A673 (cell line): Measurements from ENCODE around the gene LTA. TPM values are rescaled to one million over a fixed set of nuclear protein-coding genes. Genes with fewer than 3 reads are reported as not detected.

Experiments used
- BruUV-seq: library from RNA; stranded (reverse); fragments of 400-500 nt; replicated peaks from 2 replicates; lab custom pipeline; 2021; lab: Mats Ljungman, UMichigan
- CTCF ChIA-PET: fragments of 300-600 bp; sonication (Branson Sonifier 250); formaldehyde crosslinking; loops from one replicate; lab custom pipeline; 2022; ENCODE audit warnings: antibody characterized with exemption; lab: Charles Lee
- POLR2A ChIA-PET: fragments of 300-600 bp; sonication (Branson Sonifier 250); formaldehyde crosslinking; loops from one replicate; lab custom pipeline; 2022; ENCODE audit warnings: antibody characterized with exemption; ENCODE audit not compliant: low non-redundant PET; lab: Charles Lee
- DNase-seq: peaks from one replicate; pipeline ENCODE4 v3.0.0-alpha.2; 2015; ENCODE audit warnings: low spot score
- H3K27ac ChIP-seq: fragments of 200-600 bp; sonication (generic); 2 replicates; pipeline ENCODE4 v1.5.1; 2016; ENCODE audit warnings: mixed run types, low read depth, mild to moderate bottlenecking, mixed read lengths, antibody characterized with exemption, low read length; ENCODE audit not compliant: poor library complexity, severe bottlenecking
- H3K27me3 ChIP-seq: fragments of 200-600 bp; sonication (generic); replicated peaks from 2 replicates; pipeline ENCODE4 v1.6.1; 2017; ENCODE audit warnings: mixed run types, low read depth, mild to moderate bottlenecking, mixed read lengths, antibody characterized with exemption, low read length; ENCODE audit not compliant: insufficient read depth, poor library complexity
- H3K36me3 ChIP-seq: fragments of 200-600 bp; sonication (generic); 2 replicates; pipeline ENCODE4 v1.6.1; 2016; ENCODE audit warnings: mixed run types, mild to moderate bottlenecking, mixed read lengths, antibody characterized with exemption, low read length; ENCODE audit not compliant: insufficient read depth, poor library complexity, severe bottlenecking
- H3K4me1 ChIP-seq: fragments of 200-600 bp; sonication (generic); 2 replicates; pipeline ENCODE4 v1.6.1; 2017; ENCODE audit warnings: mixed run types, mild to moderate bottlenecking, mixed read lengths, antibody characterized with exemption, low read length; ENCODE audit not compliant: insufficient read depth, poor library complexity, severe bottlenecking
- H3K4me3 ChIP-seq: fragments of 200-600 bp; sonication (generic); 2 replicates; pipeline ENCODE4 v1.5.1; 2016; ENCODE audit warnings: low read depth, mixed run types, mild to moderate bottlenecking, mixed read lengths, low read length; ENCODE audit not compliant: poor library complexity, severe bottlenecking
- H3K9me3 ChIP-seq: fragments of 200-600 bp; sonication (generic); 2 replicates; pipeline ENCODE4 v1.6.1; 2016; ENCODE audit warnings: mixed run types, low read depth, mild to moderate bottlenecking, mixed read lengths, antibody characterized with exemption, low read length; ENCODE audit not compliant: poor library complexity, severe bottlenecking
- EZH2 ChIP-seq: fragments of 200-600 bp; sonication (generic); IDR thresholded peaks from 2 replicates; pipeline ENCODE4 v1.6.1; 2017; ENCODE audit warnings: borderline replicate concordance, low read depth, mild to moderate bottlenecking, mixed read lengths, antibody characterized with exemption, low read length; ENCODE audit not compliant: poor library complexity, severe bottlenecking
- intact Hi-C: fragments of 100-400 bp; cut with micrococcal nuclease; formaldehyde crosslinking; loops from one replicate; pipeline ENCODE4 v1.10.0; 2022; ENCODE audit not compliant: unreplicated experiment
- total RNA-seq: library from RNA; stranded (reverse); gene quantifications from 2 replicates; pipeline ENCODE4 v1.2.3, GENCODE V29; 2021
- TF ChIP-seq, protein P1 (sequence below): fragments of 300-800, 200-600 bp; sonication (generic); conservative IDR thresholded peaks from 2 replicates; pipeline ENCODE4 v1.5.1; 2017; ENCODE audit warnings: low read depth, mild to moderate bottlenecking, antibody characterized with exemption, low read length, moderate library complexity, mixed read lengths

Gene LTA
- total RNA-seq, 1 experiment from 2014 or later: not detected

DNA sequence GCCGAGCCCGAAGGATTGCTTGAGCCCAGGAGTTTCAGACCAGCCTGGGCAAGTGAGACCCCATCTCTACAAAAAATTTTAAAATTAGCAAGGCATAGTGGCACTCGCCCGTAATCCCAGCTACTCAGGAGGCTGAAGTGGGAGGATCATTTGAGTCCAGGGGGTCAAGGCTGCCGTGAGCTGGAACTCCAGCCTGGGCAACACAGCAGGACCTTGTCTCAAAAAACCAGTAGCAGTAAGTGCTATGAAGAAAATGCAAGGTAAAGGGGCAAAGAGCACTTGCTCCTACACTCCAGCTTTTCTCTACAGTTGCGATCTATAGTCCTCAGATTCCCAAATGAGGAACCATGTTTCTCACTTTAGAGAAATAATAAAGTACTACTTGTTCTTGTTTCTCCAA, 28.4 kb upstream of the LTA start:
- ChIA-PET POLR2A (no interaction called here), CTCF (no interaction called here)
- H3K9me3 ChIP-seq: no peaks in the 10 kb centered on the region
- peaks cover 26% of the 10 kb centered on the region for H3K4me1 ChIP-seq
- no peak for TF ChIP-seq EZH2
- TF ChIP-seq, protein P1, sequence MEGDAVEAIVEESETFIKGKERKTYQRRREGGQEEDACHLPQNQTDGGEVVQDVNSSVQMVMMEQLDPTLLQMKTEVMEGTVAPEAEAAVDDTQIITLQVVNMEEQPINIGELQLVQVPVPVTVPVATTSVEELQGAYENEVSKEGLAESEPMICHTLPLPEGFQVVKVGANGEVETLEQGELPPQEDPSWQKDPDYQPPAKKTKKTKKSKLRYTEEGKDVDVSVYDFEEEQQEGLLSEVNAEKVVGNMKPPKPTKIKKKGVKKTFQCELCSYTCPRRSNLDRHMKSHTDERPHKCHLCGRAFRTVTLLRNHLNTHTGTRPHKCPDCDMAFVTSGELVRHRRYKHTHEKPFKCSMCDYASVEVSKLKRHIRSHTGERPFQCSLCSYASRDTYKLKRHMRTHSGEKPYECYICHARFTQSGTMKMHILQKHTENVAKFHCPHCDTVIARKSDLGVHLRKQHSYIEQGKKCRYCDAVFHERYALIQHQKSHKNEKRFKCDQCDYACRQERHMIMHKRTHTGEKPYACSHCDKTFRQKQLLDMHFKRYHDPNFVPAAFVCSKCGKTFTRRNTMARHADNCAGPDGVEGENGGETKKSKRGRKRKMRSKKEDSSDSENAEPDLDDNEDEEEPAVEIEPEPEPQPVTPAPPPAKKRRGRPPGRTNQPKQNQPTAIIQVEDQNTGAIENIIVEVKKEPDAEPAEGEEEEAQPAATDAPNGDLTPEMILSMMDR: no peak
- no peak for DNase-seq
- no peak overlapping the region for H3K4me3 ChIP-seq
- no peak overlapping the region for H3K27ac ChIP-seq
- H3K27me3 ChIP-seq: no peaks in the 10 kb centered on the region
- intact Hi-C loops: loop anchor here (5.0 to 10.0 kb wide), 5 partner anchors 46 to 351 kb away; partner anchors contain the start of genes APOM, BAG6, CLIC1 and EHMT2
- H3K36me3 ChIP-seq: peaks cover 21% of the 10 kb centered on the region
- BruUV-seq: no TSS peak

DNA sequence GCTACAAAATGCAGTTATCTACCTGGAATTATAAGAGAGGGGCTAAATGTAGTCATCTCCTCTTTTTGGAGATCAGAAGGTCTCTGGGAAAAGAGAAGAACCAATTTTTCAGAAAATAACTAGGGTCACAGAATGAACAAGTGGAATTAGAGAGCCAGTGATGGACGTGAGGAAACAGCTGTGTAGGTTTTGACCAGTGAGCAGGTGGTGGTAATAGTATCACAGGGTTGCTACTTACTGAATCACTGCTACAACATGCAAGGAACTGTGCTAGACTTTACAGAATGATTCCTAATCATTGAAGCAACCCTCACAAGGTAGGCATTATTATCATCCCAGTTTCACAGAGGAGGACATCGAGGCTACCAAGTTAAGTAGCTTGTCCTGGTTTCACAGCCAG, 27.4 kb upstream of the LTA start:
- CTCF ChIA-PET: interaction anchor here (3.9 kb wide), 1 partner anchor 54 kb away, joined by 31 read pairs; no protein-coding TSS in a partner anchor
- Histone ChIP-seq H3K36me3 (peaks cover 11% of the 10 kb centered on the region), H3K4me1 (peaks cover 19% of the 10 kb centered on the region), H3K9me3 (no peaks in the 10 kb centered on the region), H3K27me3 (no peaks in the 10 kb centered on the region), H3K27ac (no peak overlapping the region), H3K4me3 (no peak overlapping the region)
- intact Hi-C loops: loop anchor here (5.0 to 10.0 kb wide), 5 partner anchors 47 to 350 kb away; partner anchors contain the start of genes APOM, BAG6, CLIC1 and EHMT2
- TF ChIP-seq, protein P1: no peak
- no peak for TF ChIP-seq EZH2
- POLR2A ChIA-PET: no interaction called here
- no peak for DNase-seq
- BruUV-seq: no TSS peak

DNA sequence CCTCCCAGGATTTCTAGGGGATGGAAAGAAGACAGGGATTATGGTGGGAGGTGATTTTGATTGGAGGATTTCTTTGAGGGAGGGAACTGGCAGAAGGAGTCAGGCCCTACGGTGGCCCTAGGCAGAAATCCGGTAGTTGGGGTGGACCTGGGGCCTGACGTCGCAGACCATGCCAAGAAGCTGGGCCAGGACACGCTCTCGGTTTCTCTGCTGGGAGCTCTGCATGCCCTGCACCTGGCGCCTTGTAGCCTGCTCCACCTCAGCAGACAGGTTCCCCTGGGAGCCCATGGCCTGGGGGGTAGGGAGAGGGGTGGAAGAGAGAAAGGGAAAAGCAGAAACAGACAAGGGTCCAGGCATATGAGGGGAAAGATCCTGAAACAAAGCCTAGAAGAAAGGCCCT, 26.8 kb upstream of the LTA start:
- DNase-seq: no peak
- H3K4me3 ChIP-seq: no peak overlapping the region
- no peaks in the 10 kb centered on the region for H3K27me3 ChIP-seq
- H3K9me3 ChIP-seq: no peaks in the 10 kb centered on the region
- TF ChIP-seq EZH2: no peak
- TF ChIP-seq, protein P1: no peak
- H3K27ac ChIP-seq: no peak overlapping the region
- CTCF ChIA-PET: interaction anchor here (3.9 kb wide), 1 partner anchor 53 kb away, joined by 31 read pairs; no protein-coding TSS in a partner anchor
- POLR2A ChIA-PET: no interaction called here
- no TSS peak for BruUV-seq
- peaks cover 7% of the 10 kb centered on the region for H3K36me3 ChIP-seq
- peaks cover 13% of the 10 kb centered on the region for H3K4me1 ChIP-seq
- intact Hi-C loops: loop anchor here (10.0 kb wide), 3 partner anchors 110 to 350 kb away; partner anchors contain the start of genes APOM, BAG6, CLIC1 and EHMT2
